ENCODE results near the gene NF2.

The NF2 gene

DNA sequence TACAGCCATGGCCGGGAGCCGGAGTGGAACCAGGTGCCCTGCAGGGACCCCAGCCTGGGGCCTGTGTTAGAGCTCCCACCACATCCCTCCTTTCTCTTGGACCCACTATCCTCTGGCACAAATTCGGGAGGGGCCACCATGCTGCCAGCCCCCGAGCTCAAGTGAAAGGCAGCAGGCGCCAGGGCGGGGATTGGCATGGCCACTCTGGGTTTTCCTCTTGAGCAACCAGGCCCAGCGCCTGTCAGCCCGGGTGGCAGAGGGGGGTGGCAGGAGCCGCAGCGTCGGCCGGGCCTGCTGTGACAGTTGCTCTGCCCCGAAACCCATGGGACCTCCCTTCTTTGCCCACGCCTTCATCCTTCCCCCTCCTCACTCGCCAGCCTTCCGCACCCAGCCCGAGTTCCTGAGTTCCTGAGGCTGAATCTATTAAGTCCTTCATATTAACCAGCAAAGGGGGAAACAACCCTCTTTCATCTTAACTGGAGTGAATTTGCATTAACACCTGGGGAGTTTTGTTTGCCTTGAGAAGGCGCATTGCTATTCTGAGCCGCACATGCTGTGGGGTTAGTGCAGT lies 99.6 kb downstream of the NF2 start:
- DNase-seq (ENCODE audit: low spot score): no peak

DNA sequence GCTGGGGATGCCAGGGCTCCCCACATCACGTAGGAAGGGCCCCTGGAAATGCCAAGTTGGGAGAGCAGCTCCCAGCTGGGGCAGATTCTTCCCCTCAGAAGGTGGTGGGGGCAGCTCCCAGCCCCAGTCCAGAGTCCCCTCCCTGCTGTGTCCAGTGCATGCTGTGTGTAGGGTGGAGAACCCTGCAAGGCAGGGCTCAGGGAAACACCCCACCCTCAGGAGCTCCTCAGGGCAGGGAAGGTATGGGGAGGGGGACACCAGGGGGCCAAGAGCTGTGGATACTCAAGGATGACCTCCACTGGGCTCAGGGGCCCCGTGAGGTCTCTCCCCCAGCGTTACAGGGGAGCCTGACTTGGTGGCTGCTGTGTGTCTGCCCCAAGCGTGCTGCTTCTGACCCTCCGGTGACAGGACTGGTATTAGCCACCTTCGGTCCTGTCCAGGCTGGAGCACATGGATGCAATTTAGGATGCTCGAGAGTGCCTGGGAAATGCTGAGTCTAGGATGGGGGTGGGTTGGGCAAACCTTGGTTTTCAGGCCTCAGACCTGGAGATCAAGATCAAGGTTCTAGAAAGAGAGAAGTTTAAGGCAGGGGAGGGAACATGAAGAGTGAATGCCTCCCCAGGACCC lies 100.2 kb downstream of the NF2 start:
- DNase-seq (ENCODE audit: low spot score): no peak

DNA sequence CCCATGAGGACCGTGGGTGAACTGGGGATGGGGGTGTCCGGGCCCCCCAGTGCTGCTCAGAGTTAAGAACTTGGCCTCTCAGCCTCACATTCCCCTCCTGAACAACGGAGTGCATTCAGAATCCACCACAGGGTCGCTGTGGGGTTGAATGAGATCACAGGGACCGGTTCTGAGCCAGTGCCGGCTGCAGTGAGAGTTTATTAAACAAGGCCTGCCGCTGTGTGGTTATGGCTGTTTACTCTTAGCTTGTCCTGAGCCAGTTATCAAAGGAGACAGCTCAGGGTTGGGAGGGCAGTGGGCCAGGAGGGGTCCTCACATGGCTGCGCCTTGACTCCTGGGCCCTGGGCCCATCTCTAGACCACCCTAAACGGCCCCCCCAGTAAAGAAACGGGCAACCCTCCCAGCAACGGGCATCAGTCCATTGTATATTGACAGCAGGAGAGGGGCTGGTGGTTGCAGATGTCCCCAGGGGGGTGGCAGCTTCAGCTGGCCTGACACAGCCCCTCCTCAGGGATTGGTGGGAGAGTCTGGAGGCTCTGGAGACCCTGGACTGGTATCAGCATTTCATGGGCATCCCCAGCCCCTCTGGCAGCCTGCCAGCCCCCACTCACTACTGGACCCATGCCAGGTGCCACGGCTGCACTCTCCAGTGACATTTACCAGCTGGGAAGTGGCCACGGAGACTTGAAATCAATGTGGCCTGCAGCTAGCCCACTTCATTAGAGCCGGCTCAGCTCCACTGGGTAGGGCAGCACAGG lies 101.3 kb downstream of the NF2 start:
- peak; percentile 66 for DNase-seq (ENCODE audit: low spot score)

DNA sequence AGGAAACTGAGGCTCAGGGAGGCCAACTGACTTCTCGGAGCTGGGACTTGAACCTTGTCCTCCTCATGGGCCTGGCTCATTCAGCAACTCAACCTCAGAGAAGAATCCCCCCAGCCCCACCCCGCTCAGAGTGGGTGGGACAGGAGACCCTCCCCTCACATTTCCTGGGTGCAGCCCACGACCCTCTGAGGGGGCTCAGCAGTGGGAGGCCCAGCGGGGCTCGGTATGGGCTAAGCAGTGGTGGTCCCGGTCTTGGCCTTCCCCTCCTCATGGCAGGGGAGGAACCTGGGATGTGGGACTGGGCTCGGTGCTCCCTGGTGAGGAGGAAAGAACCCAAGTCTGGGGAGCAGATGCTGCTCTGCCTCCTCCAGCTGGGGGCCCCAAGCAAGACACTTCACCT lies 102.2 kb downstream of the NF2 start:
- DNase-seq (ENCODE audit: low spot score): no peak

DNA sequence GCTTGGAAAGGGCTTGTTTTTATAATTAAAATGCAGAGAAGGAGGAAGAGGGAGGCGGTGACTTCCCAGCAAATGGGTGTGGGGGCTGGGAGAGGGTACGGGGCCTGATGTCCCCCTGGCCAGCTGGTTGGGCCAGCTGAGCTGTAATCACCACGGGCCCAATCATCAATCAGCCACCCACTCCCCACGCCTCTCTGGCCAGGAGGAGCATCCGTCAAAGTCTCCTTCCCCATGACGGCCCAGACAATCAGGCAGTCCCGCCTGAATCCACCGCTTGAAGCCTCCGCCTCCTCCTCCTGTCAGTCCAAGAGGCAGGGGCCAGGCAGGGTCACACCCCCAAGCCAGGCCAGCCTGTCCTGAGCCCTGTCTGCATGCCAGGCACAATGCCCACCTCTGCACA lies 103.1 kb downstream of the NF2 start:
- no peak for DNase-seq (ENCODE audit: low spot score)

DNA sequence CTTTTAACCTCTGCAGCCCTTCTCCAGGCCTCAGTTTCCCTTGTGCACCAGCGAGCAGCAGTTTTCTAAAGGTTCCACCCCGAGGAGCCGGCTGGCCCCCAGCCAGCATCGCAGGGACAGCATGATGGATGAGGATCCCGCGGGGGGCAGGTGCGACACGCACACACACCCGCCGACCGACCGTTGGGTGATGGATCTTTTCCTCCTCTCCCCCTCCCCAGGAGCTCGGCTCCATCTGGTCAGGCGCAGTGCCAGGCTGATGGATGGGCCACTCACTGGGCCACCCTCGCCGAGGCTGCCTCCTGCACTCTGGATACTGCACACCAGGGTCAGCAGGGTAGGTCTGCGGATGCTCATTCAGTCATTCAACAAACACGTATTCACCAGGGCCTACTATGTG lies 103.6 kb downstream of the NF2 start:
- DNase-seq (ENCODE audit: low spot score): no peak

DNA sequence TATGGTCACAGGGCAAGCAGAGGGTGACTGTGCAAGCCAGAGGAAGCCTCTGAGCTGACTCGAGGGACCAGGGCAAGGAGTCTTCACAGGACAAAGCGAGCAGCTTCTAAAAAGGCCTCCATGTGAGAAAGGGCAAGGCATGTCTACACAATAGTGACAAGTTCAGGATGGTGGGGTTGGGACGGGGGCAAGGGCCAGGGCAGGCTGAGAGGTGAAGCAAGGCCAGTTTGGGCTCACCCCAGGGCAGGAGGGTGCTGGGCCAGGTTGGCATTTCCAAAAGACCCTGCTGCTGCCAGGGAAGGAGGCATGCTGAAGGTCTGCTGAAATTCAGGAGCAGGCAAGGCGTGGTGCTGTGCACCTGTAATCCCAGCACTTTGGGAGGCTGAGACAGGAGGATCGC lies 104.0 kb downstream of the NF2 start:
- no peak for DNase-seq (ENCODE audit: low spot score)

DNA sequence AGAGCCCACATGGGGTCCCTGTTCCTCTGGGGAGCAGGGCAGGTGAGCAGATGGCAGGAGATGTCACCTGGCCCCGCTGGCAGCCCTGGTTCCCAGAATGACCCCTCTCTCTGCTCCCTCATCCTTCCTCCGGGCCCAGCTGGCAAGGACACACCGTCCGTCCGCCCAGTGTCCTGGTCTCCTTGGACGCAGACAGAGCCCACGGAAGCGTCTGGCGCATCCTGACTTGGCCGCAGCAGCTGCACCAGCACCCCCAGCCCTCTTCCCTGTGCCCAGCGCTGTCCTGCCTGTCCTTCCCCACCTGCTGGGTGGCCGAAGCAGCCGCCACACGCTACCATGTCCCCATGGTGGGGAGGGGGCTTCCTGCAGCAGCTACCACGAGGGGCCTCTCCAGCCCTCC lies 106.8 kb downstream of the NF2 start:
- DNase-seq (ENCODE audit: low spot score): no peak

DNA sequence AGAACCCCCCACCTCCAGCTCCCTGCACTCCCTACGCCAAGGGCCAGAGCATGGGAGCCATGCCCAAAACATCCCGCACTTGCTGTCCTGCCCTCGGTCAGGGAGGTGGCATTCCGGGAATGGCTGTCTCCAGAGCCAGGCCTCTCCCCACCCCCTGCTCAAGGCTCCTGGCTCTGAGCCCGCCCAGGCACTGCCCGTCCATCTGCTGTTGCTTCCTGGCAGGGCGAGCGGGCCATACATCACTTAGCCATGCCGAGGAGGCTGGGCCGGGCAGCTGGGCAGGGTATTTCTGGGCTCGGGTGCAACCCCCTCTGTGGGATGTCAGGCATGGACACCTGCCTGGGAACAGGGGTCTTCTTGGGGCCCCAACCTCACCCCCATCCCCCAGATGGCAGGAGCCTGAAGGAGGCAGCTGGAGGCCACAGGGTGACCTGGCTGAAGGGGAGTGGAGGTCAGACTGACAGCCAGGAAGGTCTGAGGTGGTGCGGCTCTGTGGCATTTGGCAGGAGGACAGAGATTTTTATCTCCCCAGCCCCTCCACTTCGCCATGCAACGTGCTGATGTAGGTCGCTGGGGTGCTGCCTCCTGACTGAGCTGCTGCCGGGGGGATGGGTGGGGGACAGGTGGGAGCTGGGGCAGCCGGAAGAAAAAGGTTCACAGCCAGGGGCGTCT lies 107.6 kb downstream of the NF2 start:
- no peak for DNase-seq (ENCODE audit: low spot score)

DNA sequence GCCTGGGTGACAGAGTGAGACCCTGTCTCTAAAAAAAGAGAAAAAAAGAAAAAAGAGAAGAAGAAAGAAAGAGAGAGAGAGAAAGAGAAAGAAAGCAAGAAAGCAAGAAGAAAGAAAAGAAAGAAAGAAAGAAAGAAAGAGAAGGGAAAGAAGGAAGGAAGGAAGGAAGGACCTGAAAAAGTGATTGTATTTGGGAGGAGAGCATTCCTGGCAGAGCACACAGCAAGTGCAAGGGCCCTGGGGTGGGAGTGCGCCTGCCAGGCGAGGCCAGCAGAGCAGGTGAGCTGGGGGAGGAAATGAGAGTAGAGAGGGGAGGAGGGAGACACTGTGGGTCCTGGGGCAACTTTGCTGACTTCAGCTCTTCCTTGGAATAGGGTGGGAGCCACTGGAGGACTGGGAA lies 108.7 kb downstream of the NF2 start:
- no peak for DNase-seq (ENCODE audit: low spot score)

DNA sequence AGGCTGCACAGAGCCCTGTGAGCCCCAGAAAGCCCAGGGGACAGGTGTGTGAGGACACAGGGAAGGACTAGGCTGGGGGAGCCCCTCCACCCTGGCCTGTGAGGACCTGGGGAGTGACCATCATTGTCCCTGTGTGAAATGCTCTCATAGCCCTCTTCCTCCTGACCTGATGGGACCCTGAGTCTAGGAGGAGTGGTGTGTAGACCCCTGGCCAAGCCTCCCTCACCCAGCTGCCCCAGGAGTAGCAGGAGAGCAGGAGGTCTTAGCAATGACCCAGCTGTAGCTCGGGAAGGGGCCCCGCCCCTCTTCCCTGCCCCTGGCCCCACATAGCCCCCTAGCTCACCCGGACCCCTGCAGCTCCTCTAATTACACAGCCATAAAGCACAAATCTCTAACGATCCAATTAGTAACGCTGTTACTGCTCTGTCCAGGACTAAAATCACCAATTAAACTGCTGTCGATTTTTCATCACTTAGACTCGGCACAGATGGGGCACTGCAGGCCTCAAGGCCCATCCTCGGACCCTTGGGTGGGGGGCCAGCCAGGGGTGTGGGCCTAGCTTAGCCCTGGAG lies 109.8 kb downstream of the NF2 start:
- no peak for DNase-seq (ENCODE audit: low spot score)

DNA sequence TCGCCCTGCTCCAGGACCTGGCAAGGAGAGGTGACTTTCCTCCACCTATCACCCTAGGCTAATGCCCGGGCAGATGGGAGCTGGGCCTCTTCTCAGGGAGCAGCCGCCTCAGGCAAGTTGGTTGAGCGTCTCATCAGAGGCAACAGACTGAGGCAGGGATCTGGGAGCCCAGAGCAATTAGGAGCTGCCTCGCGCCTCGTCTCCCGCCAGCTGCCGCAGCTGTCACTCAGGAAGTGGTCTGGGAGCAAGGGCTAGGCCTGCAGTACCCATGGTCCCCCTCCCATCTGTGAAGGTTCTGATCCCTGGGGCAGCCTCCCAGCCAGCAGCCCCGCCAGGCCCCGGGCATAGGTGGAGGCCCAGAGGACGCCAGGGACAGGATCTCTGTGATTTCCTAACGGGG lies 111.8 kb downstream of the NF2 start:
- DNase-seq (ENCODE audit: low spot score): no peak

DNA sequence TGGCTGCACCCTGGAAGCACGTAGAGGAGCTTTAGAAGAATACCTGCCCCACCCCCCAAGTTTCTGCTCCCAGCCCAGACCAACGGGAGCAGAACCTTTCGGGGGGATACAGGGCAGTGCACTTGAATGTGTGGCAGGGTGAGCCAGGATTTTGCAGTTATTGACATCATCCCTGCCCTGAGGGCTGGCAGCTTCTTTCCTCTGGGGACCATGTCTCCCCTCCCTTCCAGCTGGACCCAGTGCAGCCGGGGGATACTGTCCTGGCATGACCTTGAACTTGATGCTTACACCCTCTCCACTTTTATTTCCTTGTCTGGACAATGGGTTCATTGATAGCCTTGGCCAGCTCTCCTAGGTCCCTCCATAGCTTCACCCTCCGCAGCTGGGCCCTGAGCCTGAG lies 112.3 kb downstream of the NF2 start:
- DNase-seq (ENCODE audit: low spot score): no peak

DNA sequence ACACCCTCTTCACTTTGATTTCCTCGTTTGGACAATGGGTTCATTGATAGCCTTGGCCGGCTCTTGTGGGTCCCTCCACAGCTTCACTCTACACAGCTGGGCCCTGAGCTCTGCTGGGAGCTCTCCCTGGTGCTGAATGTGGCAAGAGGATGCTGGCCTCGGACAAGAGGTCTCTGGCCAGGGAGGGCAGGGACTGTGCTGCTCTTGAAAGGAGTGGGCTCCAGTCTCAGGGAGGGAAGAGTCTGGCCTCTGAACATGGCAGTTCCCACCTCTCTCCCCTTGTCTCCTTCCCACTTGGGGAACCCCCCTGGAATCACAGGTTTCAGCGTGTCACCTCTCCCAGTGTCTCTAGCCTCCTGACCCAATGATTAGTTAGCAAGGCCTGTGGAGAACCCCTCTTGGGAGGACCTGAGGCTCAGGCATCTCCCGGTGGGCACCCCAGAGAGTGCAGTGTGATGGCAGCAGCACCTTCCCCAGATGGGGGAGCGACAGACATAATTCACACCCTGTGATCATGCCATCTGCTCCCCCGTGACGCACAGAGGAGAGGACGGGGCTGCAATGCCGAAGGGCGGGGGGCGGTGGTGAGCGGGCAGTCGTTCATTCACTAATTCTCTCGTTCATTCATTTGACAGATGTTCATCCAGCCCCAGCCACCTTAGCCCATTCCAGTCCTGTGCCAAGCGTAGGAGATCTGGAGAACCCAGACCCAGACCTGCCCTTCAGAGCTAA lies 113.5 kb downstream of the NF2 start:
- peak; percentile 85 for DNase-seq (ENCODE audit: low spot score)

DNA sequence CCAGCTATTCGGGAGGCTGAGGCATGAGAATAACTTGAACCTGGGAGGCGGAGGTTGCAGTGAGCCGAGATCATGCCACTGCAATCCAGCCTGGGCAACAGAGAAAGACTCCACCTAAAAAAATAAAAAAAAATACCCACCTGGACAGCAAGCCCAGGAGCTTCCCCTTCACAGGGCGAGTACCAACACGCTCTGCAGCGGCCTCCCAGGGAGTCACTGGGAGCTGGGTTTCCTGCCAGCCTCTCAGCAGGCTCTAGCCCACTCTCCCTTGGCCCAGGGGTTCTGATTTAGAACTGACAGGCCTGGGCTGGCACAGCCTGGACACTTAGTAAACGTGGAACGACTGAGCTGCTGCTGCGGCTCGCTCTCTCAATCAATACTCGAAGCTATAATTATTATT lies 114.4 kb downstream of the NF2 start:
- no peak for DNase-seq (ENCODE audit: low spot score)

DNA sequence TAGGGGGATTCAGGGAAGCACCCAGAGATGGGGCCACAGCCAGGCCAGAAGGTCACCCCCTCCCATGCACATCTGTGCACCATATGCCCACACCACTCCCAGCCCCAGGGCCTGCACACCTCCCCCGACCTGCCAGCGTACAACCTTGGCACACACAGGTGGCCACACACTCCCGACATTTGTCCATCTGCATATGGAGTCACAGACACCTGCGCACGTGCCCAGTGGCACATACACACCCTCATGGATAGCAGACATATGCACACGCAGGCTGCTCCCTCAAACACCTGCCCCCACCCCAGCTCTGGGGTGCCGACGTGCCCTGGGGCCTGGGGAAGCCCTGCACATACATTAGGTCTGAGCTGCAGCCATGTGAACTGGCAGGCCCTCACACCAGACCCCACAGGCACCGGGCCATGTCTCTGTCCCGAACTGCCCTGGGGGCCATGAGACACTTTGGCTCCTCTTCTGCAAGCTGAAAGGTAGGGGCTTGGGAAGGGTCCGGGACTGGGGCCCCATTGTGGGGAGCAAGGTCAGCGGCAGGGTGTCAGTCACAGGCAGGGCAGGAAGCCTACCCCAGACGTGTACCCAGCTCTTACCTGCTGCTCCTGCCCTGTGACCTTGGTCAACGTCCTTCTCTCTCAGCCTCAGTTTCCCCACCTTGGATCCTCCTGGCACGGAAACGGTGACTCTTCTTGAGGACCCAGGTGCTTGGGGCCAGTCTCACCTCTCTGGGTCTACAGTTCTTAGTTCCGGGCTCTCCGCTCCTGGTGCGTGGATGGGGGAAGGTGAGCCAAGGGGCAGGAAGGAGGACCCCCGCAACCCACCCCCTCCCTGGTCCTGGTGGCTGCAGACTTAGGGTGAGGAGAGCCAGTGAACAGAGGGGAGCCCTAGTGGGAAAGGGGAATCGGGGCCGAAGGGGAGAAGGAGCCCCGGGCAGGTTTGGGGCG lies 115.8 kb downstream of the NF2 start:
- no peak for DNase-seq (ENCODE audit: low spot score)

DNA sequence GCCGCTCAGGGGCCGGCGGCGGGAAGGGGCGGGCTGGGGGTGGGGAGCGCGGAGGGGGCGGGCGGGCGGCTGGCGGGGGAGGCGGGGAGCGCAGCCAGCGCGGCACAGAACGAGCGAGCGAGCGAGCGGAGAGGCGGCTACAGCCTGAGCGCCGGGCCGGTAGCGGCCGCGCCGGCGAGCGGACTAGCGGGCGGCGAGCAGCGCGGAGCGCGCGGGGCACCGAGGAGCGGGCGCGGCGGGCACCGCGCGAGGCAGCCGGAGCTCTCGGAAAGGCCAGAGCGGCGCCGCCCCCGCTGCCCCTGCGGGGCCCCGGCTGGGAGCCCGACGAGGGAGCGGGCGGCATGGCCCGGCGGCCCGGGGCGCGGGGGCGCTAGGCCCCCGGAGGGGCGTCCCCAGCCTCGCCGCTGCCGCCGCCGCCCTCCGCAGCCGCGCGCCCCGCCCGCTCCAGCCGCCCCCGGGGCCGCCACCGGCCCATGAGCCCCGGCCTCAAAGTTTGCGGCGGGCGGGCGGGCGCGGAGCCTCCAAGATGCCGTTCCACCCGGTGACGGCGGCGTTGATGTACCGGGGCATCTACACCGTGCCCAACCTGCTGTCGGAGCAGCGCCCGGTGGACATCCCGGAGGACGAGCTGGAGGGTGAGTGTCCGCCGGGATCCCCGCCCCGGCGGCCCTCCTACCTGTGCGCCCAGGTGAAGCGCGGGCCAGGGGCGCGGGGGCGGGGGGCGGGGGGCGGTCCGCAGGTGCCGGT lies 116.6 kb downstream of the NF2 start, which contains the start of gene CABP7:
Gene CABP7, plus strand, starts transcription at position 105 of the 747 bp plus-strand sequence. Its CDS starts 422 bp downstream, at position 527.
- peak; percentile 56 for DNase-seq (ENCODE audit: low spot score)

DNA sequence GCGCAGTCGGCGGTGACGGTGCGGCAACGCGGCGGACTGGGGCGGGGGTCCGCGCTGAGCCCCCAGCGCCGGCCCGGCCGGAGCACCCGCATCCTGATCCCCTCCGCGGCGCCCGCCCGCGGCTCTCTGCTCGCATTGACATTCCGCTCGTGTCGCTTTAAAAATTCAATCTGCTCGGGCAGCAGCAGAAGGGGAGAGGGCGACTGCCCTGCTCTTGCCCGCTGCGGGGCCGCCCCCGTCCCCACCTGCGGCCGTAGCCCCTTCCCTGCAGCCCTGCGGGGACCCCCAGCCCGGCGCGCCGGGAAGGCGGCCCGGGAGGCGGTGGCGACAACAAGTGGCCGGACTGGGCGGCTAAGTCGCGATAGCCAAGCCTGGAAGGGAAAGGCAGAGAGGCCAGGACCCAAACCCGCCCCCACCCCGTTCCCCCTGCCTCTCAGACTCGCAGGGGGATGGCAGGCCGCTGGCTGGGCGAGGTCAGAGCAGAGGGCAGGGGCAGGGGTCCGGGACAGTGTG lies 117.4 kb downstream of the NF2 start:
- DNase-seq (ENCODE audit: low spot score): no peak

DNA sequence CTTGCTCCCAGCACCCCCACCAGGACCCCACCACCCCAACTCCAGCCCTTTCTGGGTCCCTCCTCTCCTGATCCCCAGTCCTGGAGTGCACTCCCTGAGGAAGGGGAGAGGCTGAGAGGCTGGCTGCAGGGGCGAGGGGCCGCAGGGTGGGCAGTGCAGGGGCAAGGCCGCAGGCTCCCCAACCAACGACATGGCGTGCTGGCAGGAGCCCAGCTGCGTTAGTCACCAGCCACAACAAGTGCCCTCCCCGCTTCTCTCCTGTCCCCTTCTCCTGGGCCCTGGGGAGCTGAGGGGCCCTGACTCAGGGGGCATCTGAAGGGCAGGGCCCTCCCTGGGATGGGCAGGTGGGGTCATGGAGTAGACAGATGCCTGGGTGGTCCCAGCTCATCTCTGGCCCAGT lies 118.7 kb downstream of the NF2 start:
- DNase-seq (ENCODE audit: low spot score): no peak

DNA sequence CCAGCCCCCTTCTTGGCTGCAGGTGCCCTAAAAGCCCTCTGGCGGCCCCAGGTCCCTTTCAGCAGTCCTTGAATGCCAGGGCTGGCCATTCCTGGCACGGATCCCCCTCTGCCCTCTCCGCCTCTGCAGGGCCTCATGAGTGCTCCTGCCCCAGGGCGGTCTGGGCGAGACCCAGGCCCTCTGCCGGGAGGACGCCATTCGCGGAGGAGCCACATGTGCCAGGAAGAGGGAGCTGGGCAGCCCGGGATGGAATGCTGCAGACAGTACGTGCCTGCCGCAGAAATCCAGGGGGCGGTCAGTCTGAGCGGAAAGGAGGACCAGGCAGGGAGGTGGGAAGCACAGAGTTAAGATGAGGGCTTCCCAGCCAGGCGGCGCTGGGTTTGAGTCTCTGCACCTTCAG lies 119.2 kb downstream of the NF2 start:
- DNase-seq (ENCODE audit: low spot score): no peak

All from AG20443 (cell line).